Activated naive CD4-positive, alpha-beta T cell (primary cell): Measurements from ENCODE around the gene PBX3.

Experiments used
- DNase-seq, 4 experiments: peaks; one replicate each; lab custom pipeline; 2025; lab: John Stamatoyannopoulos, UW

Gene PBX3

DNA sequence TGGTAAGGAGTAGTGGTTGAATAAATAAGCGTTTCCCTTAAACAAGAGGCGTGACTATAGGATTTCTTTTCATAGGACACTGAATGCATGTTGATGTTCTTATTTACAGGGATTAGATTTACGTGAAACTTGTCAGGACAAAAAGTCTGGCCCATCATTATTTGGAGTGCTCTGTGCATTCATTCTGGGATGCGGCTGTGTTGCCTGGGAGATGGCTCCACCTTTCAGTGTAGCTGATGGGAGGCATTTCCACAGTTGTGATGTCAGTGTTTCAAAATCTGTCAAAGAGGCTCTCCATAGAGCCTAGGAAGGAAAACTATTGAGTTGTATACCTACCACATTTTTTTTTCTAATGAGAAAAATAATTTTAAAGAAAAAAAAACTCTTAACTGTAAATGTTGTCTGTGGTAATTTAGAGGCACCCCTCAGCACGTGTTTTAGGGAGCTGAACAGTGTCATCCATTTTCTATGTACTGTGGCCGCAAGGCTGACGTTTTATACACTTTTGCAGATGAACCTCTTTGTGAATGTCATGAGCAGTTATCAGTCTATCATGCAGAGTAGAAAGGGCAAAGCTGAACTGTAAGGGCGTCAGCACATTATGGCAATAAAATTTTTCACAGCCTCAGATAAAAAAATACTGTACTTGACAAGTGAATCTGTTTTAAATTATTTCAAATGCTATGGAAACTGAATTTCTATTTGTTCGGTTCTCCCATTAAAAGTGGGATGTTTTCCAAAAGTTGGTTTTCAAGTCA lies 202.7 kb downstream of the PBX3 start:
- DNase-seq = no peak

DNA sequence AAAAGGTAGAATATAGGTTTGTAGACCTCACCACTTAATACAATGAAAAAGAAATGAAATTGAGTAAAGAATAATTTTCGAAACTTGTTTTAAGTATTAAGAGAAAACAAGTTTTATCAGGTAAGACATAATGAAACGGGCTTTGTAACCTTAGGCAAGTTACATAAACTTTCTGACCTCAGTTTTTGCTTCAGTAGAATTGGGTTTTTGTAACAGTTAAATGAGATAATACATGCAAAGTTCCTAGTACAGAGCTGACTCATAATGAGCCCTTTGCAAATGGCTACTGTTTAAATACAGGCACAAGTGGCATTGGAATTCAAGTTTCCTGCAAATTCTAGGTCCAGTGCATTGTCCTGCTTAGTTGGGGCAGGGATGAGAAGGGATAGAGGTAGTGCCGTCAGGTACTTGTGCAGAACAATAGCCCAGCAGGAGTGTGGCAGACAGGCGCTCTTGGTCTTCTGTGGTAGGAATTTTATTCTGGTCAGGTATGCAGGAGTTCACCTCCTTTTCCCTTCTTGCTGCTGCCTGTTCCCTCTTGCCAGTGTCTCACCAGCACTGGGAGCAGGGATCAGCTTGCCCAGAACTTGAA lies 203.8 kb downstream of the PBX3 start:
- DNase-seq = no peak

DNA sequence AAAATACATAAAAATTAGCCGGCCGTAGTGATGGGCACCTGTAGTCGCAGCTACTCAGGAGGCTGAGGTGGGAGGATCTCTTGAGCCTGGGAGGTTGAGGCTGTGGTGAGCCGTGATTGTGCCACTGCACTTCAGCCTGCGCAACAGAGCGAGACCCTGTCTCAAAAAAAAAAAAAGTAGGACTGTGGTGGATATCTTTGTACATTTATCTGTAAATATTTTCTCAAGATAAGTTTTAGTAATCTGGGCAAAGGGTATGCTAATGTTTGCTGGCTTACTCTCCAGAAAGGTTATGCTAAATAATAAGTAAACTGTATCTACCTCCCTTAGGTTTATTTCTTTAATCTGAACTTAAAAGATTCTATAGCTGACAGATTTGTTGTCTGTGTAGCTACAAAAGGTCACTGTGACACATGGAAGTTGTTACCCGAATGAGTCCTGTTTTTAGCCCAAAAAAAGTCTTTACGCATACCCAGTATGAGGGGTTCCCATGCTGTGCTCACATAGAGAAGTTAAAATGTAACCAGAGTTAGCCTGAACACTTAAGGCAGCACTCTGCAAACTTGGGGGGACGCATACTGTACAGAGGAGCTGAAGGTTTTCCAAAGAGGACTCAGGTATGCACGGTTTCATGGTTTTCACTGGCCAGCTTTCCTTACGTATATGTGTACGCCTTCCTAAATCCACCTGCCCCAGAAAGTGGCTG lies 206.3 kb downstream of the PBX3 start:
- DNase-seq = no peak

DNA sequence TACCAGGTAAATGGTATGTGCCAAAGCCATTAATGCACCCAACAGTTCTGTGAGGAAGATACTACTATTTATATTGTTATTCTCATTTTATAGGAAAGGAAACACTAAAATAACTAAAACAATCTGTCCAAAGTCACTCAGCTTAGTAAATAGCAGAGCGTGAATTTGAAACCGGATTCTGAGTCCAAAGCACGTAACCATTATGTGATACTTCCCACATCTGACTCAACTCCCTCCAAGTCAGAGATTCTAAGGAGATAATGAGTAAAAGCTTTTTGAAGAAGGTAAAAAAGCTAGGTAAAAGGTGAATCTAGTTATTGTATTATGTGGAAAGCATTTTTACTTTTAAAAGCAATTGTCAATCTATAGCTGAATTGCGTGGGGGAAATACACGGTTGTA lies 208.9 kb downstream of the PBX3 start:
- no peak for DNase-seq

DNA sequence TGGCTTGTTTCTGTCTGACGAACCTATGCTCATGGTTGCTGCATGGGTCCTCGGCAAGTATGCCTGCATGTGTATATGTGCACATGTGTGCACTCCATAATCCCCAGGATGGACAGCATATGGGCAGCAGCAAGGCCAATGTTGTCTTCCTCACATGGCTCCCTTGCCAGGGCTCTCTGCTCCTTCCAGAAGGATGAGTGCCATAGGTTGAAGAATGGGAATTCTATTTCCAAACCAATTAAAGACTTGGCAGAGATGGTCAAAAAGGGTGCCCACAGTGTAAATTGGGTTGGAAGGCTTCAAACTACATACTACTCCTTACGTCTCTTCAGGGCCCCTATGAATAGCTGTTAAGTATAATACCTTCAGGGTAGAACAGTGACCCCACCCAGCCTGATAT lies 212.1 kb downstream of the PBX3 start:
- DNase-seq = no peak

DNA sequence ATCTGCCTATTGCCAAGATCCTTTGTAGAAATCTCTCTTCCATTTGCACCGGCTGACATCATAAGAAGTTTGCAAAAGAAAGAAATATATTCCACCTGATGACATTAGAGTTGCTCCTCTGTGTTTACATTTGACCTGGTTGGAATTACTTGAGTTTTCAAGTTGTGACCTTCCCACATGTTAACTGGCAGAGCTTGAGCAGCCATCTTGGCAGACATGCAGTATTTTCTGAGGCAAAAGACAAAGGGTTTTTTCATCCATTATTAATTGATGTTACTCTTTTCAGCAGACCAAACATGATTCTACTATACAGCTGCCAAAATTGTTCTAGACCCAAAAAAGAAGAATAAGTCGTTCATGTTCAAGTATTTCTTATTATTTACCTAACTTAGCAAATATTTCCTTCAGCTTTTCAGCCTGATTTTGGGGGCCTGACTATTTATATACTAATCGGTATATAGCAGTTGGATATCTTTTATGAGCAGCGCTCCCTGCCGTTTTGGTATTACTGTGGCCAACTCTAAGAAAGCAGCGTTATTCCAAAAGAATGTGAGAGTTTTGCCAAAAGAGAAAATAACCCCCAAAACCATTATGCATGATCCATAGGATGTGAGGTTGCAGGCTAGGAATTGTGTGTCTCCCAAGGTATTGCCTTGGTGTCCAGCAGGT lies 212.9 kb downstream of the PBX3 start:
- DNase-seq = no peak

DNA sequence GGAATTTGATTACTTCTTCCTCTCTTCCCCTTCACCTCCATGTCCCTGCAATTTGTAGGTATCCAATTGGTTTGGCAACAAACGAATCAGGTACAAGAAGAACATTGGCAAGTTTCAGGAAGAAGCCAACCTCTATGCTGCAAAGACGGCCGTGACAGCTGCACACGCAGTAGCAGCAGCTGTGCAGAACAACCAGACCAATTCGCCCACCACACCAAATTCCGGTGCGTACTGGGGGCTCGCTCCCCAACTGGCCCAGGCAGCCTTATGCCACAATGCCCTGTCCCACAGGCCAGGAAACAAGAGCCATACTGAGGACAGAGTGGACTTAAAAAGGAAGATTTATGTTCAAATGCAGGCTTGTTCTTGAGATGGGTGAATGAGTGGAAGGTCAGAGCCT lies 213.5 kb downstream of the PBX3 start:
- no peak for DNase-seq

DNA sequence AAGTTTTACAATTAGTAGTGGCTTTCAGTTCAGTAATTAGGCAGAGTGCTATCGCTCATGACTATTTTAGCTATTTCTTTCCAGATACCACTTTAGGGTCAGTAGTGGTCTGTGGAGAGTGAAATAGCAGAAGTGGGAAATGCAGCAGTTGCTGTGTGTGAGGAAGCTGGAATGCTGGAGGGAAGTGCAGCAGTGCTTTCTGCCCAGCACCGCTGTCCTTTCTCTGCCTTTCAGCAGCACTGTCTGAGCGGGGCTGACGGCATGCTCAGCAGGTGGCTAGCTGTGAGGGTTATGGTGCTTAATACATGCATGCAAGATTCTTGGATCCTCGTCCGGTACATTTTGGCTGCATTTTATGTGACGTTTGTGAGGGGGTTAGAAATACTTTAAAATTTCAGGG lies 213.9 kb downstream of the PBX3 start:
- no peak for DNase-seq

DNA sequence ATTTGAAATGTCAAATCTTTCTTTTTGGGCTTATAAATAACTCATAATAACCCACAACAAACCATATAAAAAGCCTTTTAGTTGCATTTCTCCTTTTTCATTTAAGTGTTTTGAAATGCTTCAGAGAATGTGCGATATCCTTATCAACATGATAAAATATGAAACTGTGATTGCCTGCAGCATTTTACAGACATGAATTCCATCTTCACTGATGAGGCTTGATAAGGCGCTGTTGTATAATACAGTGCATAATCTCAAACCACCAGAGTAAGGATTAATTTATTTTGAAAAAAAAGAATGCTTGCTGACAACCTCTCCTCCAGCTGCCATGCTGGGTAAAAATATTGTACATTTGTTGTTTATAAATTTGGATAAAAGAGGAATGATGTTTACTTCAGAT lies 216.8 kb downstream of the PBX3 start:
- no peak for DNase-seq

DNA sequence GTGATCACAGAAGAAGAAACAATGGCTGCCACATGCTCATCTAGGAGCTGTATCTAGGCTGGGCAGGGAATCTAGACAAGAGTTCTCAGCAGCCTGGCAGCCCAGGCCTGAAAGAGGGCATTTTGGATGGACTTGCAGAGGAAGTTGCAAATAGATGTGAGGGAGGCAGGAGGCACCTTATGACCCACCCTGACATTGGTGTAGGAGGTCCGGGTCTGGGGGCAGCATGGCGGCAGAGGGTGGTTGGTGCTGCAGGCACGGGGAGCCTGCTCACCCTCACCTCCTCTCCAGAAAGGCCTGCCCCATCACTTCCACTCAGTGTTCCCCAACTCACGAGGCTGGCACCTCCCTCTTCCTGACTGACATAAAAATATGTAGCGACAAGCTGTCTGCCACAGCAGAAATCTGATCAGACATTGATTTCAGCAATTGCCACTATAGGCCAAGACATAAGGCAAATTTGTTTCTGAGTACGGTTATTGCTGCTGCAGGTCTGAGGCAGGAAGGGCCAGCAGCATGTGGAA lies 217.6 kb downstream of the PBX3 start:
- DNase-seq = no peak

DNA sequence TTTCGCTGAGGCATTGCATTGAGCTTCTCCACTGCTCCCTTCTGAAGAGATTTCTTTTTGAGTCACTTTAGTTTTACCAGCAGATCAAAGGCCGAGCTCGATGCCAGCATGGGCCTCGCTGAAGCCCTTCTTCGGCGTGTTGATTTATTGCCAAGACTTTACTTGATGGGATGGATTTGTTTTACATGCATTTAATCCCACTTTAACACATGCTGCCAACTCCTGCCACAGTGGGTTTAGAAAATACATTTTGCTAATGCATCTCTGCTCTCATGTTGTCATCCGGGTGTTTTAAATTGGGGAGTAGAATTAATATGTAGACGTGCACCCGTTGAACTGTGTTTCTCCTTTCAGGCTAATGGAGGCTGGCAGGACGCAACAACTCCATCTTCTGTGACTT lies 218.3 kb downstream of the PBX3 start:
- DNase-seq = no peak

DNA sequence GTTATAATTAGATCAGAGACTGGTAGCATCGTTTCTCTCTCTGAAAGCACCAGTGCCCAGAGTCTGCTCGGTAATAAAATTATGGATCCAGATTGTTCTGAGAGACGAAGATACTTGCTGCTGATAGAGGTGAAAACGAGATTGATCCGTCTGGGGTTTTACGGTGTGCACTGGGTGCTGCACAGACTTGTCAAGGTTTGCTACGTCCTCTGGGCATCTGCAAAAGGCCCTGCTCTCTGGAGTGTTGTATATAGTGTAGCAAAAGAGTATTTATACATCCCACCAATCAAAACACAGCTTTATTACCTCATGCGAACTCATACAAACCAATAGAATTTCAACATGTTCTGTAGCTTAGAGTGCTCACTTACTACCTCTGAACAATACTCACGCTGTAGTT lies 219.3 kb downstream of the PBX3 start:
- no peak for DNase-seq

DNA sequence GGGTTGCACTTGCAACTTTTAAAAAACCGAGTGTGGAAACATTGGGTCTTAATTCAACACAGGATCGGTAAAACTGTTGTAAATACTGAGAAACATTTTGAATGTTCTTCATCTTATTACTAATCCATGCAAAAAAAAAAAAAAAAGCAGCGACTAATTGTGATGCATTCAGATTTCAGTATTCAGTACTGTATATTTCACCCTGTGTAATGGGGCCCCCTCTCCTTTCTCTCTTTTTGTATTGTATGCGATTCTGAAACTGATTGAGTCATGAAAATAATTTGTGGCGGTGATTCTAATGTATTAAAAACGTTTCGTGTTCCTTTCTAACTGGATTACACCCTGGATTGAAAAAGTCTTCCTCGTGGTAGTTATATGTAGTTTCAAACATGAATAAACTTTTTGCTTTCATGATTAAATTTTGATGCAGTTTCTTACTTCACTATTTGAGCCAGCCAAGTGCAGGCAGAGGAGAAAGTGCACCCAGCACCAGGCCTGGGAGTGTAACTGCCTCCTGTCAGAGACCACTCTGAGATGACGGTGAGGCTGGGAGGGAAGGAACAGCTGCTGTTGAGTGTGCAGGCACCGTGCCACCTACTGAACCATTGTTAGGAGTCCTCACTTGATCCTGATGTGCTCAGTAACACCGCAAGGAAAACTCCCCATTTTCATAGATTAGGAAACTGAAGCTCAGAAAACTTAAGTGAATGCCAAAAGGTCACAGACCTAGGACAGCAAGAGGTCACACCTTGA lies 220.0 kb downstream of the PBX3 start:
- no peak for DNase-seq

DNA sequence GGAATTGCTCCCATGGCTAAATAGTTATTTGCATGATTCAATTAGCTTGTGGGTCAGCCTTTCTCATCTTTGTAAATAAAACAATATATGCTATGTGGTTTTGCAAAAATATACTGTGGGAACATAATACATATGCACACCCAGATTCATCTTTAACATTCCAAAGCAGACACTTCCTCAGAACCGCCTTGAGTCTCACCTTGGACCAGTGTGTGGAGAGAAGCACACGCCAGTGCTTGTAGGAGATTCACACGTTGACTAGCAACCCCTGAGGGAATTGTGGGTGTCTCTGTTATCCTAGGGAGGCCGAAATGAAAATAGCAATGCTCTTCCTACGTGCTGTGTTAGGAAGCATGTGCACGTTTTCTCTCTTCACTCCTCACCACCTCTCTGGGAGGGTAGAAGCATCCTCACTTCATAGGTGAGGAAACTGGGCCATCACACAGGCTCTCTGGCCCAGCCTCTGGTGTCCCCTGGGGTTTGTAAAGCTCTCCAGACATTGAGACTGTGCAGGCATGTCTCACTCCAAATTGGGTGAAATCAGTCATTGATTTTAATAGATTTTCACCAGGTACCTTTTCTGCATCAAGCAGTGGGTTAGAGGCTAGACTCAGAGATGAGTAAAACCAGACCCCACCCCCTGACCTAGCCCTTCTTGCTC lies 221.7 kb downstream of the PBX3 start:
- DNase-seq = no peak

DNA sequence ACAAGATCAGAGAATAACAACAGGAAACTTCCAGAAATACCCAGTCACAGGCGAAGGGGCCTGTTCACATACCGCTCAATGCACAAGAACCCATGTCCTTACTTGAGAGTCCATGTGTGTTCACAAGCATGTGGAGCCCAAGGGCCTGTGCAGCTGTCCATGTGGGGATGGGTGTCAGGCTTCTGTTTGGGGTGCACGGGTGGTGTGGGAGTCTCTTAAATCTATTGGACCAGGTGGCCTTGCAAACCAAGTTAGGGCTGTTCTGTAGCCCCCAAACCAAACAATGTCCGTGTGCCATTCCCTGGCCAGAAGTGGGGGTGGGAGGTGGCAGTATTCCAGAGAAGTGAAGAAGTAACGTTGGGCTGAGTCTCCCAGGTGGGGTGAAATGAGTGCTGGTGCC lies 222.3 kb downstream of the PBX3 start:
- no peak for DNase-seq

DNA sequence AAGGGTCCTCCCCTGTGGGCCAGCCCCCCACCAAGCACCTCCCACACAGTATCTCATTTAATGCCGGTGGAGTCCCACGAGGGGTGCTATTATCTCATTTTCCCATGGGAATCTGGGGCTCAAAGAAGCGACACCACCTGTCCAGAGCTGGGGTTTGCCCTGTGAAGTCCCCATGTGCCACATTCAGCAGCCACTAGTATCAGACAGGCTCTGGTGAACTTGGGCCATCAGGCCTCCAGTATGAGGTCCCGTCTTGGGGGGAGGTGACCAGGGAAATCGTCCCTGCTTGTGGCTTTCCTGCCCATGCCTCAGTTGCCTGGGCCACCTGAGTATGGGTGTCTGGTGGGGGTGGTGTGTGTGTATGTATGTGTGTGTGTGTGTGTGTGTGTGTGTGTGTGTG lies 222.7 kb downstream of the PBX3 start:
- DNase-seq = no peak

DNA sequence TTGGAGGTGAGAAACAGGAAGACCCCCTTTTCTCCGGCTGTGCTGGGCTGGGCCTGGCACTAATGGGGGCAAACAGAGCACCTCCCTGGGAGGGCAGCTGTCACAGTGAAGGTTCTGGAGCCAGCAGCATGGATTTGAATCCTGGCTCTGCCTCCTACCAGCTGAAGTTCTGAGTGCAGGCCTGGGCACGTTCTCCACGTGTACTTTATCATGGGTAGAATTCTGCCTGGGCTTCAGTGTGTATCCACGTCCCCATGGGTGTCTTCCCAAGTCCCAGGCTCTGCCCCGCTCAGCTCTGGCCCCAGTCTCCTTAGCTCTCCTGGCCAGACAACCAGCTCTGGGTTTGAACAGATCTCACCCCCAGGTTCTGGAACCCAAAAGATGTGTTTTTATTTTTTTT lies 223.2 kb downstream of the PBX3 start:
- DNase-seq = no peak

DNA sequence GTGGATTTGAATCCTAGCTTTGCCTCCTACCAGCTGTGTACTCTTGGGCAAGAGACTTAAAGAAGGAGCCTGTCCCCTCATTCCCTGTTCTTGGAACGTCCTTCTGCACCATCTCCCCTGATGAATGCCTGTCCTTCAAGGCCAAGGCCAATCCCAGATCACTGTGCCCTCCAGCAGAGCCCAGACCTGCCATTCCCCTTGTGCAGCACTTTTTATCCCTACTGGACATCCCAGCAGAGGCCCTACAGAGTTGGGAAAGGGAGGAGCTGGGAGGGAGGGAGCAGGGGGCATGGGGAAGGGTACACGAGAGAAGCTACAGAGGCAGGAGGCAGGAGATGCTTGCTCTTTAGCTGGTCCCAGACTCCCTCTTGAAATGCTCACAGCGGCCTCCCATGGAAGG lies 223.9 kb downstream of the PBX3 start:
- DNase-seq = no peak

DNA sequence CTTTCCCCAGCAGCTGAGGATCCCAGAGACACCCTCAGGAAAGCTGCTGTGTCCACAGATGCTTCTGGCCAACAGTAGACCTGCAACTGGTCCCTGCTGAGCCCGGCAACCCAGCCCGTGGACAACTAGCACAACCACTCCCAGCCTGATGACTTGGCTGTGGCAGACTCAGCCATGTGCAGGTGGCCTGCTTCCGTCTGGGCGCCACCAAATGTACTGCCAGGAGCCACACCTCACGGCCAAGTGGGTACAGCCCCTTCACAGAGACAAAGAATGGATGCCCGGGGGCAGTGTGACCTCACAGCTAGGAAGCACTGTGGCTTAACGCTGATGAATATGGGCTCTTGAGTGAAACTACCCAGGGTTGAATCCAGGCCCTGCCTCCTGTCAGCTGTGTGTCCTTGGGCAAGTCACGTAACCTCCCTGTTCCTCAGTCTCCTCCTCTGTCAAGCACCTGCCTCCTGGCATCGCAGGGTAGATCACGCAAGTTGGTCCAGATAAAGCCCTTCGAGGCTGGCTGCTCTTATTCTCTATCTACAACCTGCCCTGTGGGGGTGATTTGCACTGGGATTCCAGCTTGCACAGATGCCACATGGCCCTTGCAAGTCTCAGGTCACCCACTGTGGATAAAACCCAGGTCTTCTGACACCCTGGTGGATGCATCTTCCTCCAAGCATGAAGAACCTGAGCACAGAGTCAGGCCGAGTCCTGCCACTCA lies 225.0 kb downstream of the PBX3 start:
- DNase-seq = no peak

DNA sequence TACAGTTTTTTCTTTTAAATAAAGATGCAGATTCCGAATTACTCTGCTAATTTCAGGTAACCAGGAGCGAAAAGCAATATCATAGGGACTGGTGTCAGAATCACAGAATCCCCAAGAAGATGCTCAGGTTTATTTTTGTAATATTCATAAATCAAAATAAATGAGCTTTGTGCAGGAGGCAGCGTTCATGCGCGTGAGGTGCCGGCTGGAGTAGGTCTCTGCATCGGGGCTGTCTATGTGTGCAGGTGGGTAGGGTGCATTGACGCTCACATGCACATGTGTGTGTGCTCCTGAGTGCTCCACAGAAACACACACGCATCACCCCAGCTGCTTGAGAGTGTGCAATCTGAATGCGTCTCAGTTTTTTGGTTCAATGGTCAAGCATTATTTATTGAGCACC lies 226.4 kb downstream of the PBX3 start:
- no peak for DNase-seq

DNA sequence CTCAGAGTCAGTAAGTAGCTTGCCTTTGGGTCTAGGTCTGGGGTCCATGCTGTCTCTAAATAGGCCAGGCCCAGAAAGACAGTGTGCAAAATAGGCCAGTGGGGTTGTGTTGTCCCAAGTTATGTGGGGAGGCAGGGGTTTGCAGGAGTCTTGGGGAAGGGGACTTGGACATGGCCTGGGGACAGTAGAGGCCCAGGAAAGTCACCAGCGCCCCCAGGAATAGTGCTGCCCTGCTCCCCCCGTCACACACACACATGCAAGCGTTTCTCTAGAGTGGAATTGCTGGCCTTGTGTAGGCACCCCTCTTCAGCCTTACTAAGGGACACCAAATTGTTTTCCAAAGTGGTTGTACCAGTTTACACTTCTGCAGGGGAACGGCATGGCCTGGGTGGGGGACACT lies 227.5 kb downstream of the PBX3 start:
- DNase-seq = no peak
